Effector memory CD4-positive, alpha-beta T cell (primary cell): ENCODE results near the gene IGFBP7.
"Not testable (repeated sequence)": the region's sequence is repeated elsewhere in the genome, so short reads cannot be mapped to it uniquely, and the experiment has no call there.

Source experiments
- DNase-seq, 3 donors: peaks; one replicate each; pipeline ENCODE4 v3.0.0-alpha.2; 2020
- H3K27ac ChIP-seq: 2 replicates; pipeline ENCODE4 v1.7.0; 2013; ENCODE audit warnings: mild to moderate bottlenecking, low read length, moderate library complexity; ENCODE audit not compliant: insufficient read depth, poor library complexity, severe bottlenecking
- H3K27me3 ChIP-seq: replicated peaks from 2 replicates; pipeline ENCODE4 v1.7.0; 2013; ENCODE audit warnings: mild to moderate bottlenecking, low read length; ENCODE audit not compliant: insufficient read depth, control insufficient read depth, poor library complexity, severe bottlenecking
- H3K36me3 ChIP-seq: 2 replicates; pipeline ENCODE4 v1.7.0; 2013; ENCODE audit warnings: mild to moderate bottlenecking, low read length, moderate library complexity; ENCODE audit not compliant: control insufficient read depth, insufficient read depth
- H3K4me1 ChIP-seq: 2 replicates; pipeline ENCODE4 v1.7.0; 2013; ENCODE audit warnings: low read length, mild to moderate bottlenecking; ENCODE audit not compliant: control insufficient read depth, insufficient read depth, poor library complexity, severe bottlenecking
- H3K4me3 ChIP-seq: 2 replicates; pipeline ENCODE4 v1.7.0; 2013; ENCODE audit warnings: low read length, low read depth, mild to moderate bottlenecking; ENCODE audit not compliant: insufficient read depth, poor library complexity, severe bottlenecking
- H3K9me3 ChIP-seq: 2 replicates; pipeline ENCODE4 v1.7.0; 2013; ENCODE audit warnings: mild to moderate bottlenecking, low read length, moderate library complexity; ENCODE audit not compliant: control insufficient read depth

IGFBP7 gene

GRCh38 chr4:57064120-57064519 lies 46.1 kb downstream of the IGFBP7 start:
- H3K4me3 ChIP-seq: no peak overlapping the region
- H3K9me3 ChIP-seq: no peaks in the 10 kb centered on the region
- no peaks in the 10 kb centered on the region for H3K27me3 ChIP-seq
- no peaks in the 10 kb centered on the region for H3K36me3 ChIP-seq
- H3K27ac ChIP-seq: no peak overlapping the region
- no peak for DNase-seq
- no peaks in the 10 kb centered on the region for H3K4me1 ChIP-seq

- H3K36me3 ChIP-seq: no peaks in the 10 kb centered on the region
- H3K4me1 ChIP-seq: no peaks in the 10 kb centered on the region
- H3K9me3 ChIP-seq: no peaks in the 10 kb centered on the region
- H3K27me3 ChIP-seq: no peaks in the 10 kb centered on the region
- DNase-seq: no peak
- H3K4me3 ChIP-seq: no peak overlapping the region
- H3K27ac ChIP-seq: no peak overlapping the region
Observed at GRCh38 chr4:57063518-57063917, 46.7 kb downstream of the IGFBP7 start.

- no peak for DNase-seq
- Histone ChIP-seq H3K27ac (no peak overlapping the region), H3K4me1 (no peaks in the 10 kb centered on the region)
Observed at GRCh38 chr4:57061395-57061794, 48.8 kb downstream of the IGFBP7 start.

GRCh38 chr4:57060717-57061067 lies 49.5 kb downstream of the IGFBP7 start:
- H3K27ac ChIP-seq, H3K27me3 ChIP-seq, H3K4me3 ChIP-seq, H3K36me3 ChIP-seq, DNase-seq, H3K9me3 ChIP-seq, H3K4me1 ChIP-seq: not testable (repeated sequence)

More at GRCh38 chr4:57061395-57061794, 48.8 kb downstream of the IGFBP7 start:
- Histone ChIP-seq H3K4me3 (no peak overlapping the region), H3K36me3 (no peaks in the 10 kb centered on the region), H3K27me3 (no peaks in the 10 kb centered on the region), H3K9me3 (no peaks in the 10 kb centered on the region)

- no peak for DNase-seq
- no peaks in the 10 kb centered on the region for H3K4me1 ChIP-seq
- no peaks in the 10 kb centered on the region for H3K9me3 ChIP-seq
- H3K27ac ChIP-seq: no peak overlapping the region
- no peaks in the 10 kb centered on the region for H3K36me3 ChIP-seq
- H3K27me3 ChIP-seq: no peaks in the 10 kb centered on the region
- no peak overlapping the region for H3K4me3 ChIP-seq
Observed at GRCh38 chr4:57059890-57060716, 50.1 kb downstream of the IGFBP7 start.

- no peaks in the 10 kb centered on the region for H3K4me1 ChIP-seq
- H3K27me3 ChIP-seq: no peaks in the 10 kb centered on the region
- H3K4me3 ChIP-seq: no peak overlapping the region
- H3K36me3 ChIP-seq: no peaks in the 10 kb centered on the region
- no peak for DNase-seq
- H3K9me3 ChIP-seq: no peaks in the 10 kb centered on the region
- no peak overlapping the region for H3K27ac ChIP-seq
Observed at GRCh38 chr4:57055886-57056285, 54.3 kb downstream of the IGFBP7 start.

- Histone ChIP-seq H3K36me3 (no peaks in the 10 kb centered on the region), H3K27ac (no peak overlapping the region), H3K9me3 (no peaks in the 10 kb centered on the region), H3K4me3 (no peak overlapping the region), H3K27me3 (no peaks in the 10 kb centered on the region), H3K4me1 (no peaks in the 10 kb centered on the region)
- DNase-seq: no peak
Observed at GRCh38 chr4:57053508-57053907, 56.7 kb downstream of the IGFBP7 start.

- Histone ChIP-seq H3K27me3 (no peaks in the 10 kb centered on the region), H3K4me3 (no peak overlapping the region), H3K27ac (no peak overlapping the region), H3K36me3 (no peaks in the 10 kb centered on the region), H3K9me3 (no peaks in the 10 kb centered on the region), H3K4me1 (no peaks in the 10 kb centered on the region)
- no peak for DNase-seq
Observed at GRCh38 chr4:57051524-57051923, 58.7 kb downstream of the IGFBP7 start.

GRCh38 chr4:57051095-57051494 lies 59.1 kb downstream of the IGFBP7 start:
- Histone ChIP-seq H3K4me3 (no peak overlapping the region), H3K27ac (no peak overlapping the region), H3K27me3 (no peaks in the 10 kb centered on the region), H3K9me3 (no peaks in the 10 kb centered on the region), H3K4me1 (no peaks in the 10 kb centered on the region), H3K36me3 (no peaks in the 10 kb centered on the region)
- DNase-seq: no peak

GRCh38 chr4:57048590-57049304 lies 61.4 kb downstream of the IGFBP7 start:
- Histone ChIP-seq H3K36me3 (no peaks in the 10 kb centered on the region), H3K27ac (no peak overlapping the region), H3K27me3 (no peaks in the 10 kb centered on the region), H3K4me3 (no peak overlapping the region), H3K4me1 (no peaks in the 10 kb centered on the region), H3K9me3 (no peaks in the 10 kb centered on the region)
- DNase-seq: no peak
